Sigmoid colon (tissue), 3 donors: ENCODE measurements around the gene FFAR1.

ENCODE experiments used
- POLR2A ChIP-seq, 2 donors: fragments of 450-650 bp; IDR thresholded peaks; one replicate each; pipeline ENCODE4 v1.6.1; 2016; ENCODE audit warnings: antibody characterized with exemption in 2 of 2, mild to moderate bottlenecking in 2 of 2, moderate library complexity in 2 of 2
- TF ChIP-seq, protein P1 (sequence below), 4 experiments: fragments of 450-650 bp in 3 of 4; fragments of 200-600 bp in 1 of 4; IDR thresholded peaks; one replicate each; pipeline ENCODE4 v1.5.1; 2016 to 2019; ENCODE audit warnings: antibody characterized with exemption in 4 of 4, mild to moderate bottlenecking in 3 of 4, moderate library complexity in 2 of 4

- TF ChIP-seq, protein P1, sequence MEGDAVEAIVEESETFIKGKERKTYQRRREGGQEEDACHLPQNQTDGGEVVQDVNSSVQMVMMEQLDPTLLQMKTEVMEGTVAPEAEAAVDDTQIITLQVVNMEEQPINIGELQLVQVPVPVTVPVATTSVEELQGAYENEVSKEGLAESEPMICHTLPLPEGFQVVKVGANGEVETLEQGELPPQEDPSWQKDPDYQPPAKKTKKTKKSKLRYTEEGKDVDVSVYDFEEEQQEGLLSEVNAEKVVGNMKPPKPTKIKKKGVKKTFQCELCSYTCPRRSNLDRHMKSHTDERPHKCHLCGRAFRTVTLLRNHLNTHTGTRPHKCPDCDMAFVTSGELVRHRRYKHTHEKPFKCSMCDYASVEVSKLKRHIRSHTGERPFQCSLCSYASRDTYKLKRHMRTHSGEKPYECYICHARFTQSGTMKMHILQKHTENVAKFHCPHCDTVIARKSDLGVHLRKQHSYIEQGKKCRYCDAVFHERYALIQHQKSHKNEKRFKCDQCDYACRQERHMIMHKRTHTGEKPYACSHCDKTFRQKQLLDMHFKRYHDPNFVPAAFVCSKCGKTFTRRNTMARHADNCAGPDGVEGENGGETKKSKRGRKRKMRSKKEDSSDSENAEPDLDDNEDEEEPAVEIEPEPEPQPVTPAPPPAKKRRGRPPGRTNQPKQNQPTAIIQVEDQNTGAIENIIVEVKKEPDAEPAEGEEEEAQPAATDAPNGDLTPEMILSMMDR (IDR thresholded peaks at IDR 0.05), result no peak
- no peak for TF ChIP-seq POLR2A (IDR thresholded peaks at IDR 0.05)
Measured at GRCh38 chr19:35369522-35369921, 21.8 kb downstream of the FFAR1 start.
